SU-DHL-6 (cell line): ENCODE results near the gene NTM.

Experiments used
- EZH2phosphoT487 ChIP-seq: fragments of 200-600 bp; sonication (generic), shearing (Covaris generic); conservative IDR thresholded peaks from 2 replicates; pipeline ENCODE4 v1.6.1; 2018; ENCODE audit warnings: mild to moderate bottlenecking, antibody characterized with exemption, low read length, moderate library complexity, mixed read lengths
- TF ChIP-seq, protein P1 (sequence below): fragments of 200-600 bp; sonication (generic); IDR thresholded peaks from one replicate; pipeline ENCODE4 v1.5.1; 2017; ENCODE audit warnings: antibody characterized with exemption, mild to moderate bottlenecking, low read length, moderate library complexity; ENCODE audit not compliant: insufficient read depth, poor library complexity, severe bottlenecking

DNA sequence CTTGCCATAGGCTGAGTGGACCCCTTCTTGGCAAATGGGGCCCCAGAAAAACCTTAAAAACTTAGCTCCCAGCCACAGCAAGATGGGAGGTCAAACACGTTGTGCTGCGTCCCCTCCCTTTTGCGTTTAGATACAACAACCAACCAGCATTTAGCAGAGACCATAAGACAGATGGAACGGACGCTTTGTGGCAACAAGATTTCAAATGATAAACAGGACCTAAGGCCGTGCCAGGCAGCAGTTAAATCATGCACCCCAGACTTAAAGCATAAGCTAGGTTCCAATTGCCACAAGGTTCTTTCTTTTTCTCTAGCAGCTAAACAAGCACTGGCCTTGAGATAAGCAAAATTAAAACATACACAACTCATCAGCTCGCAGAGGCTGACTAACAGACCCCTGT lies 39.4 kb upstream of the NTM start:
- TF ChIP-seq, protein P1, sequence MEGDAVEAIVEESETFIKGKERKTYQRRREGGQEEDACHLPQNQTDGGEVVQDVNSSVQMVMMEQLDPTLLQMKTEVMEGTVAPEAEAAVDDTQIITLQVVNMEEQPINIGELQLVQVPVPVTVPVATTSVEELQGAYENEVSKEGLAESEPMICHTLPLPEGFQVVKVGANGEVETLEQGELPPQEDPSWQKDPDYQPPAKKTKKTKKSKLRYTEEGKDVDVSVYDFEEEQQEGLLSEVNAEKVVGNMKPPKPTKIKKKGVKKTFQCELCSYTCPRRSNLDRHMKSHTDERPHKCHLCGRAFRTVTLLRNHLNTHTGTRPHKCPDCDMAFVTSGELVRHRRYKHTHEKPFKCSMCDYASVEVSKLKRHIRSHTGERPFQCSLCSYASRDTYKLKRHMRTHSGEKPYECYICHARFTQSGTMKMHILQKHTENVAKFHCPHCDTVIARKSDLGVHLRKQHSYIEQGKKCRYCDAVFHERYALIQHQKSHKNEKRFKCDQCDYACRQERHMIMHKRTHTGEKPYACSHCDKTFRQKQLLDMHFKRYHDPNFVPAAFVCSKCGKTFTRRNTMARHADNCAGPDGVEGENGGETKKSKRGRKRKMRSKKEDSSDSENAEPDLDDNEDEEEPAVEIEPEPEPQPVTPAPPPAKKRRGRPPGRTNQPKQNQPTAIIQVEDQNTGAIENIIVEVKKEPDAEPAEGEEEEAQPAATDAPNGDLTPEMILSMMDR = no peak
- TF ChIP-seq EZH2phosphoT487 = no peak
